ENCODE data around the gene KRT8. TPM values are rescaled to one million over a fixed set of nuclear protein-coding genes. Genes with fewer than 3 reads are reported as not detected.

The KRT8 gene
- total RNA-seq, 1 donor from 2014 or later: 2,570 TPM

GRCh38 chr12:52848661-52849255 is 56.1 kb downstream of the KRT8 start, which contains the start of gene KRT78:
KRT78 (minus strand) TSS chr12:52848994; CDS start chr12:52848930, 64 bp downstream.
- peaks cover 1% of the 10 kb centered on the region for H3K36me3 Mint-ChIP-seq (ENCODE audit: low read depth, unreplicated experiment)
- Histone ChIP-seq H3K4me2 (ENCODE audit: low read length) (no peak within 1 kb of the TSS), H3K4me3 (ENCODE audit: insufficient read depth, low read depth, low read length) (no peak within 1 kb of the TSS), H3K27ac (ENCODE audit: low read depth, low read length) (no peak within 1 kb of the TSS), H3K9me3 (ENCODE audit: insufficient read depth, low read depth, low read length) (no peaks in the 10 kb centered on the region), H3K4me1 (ENCODE audit: insufficient read depth, low read length) (peaks cover 7% of the 10 kb centered on the region), H3K79me2 (ENCODE audit: insufficient read depth, low read length) (no peaks in the 10 kb centered on the region), H3K9ac (ENCODE audit: low read length) (no peak within 1 kb of the TSS), H2AFZ (ENCODE audit: low read depth, low read length) (no peak within 1 kb of the TSS), H4K20me1 (ENCODE audit: insufficient read depth, low read length) (no peaks in the 10 kb centered on the region), H3K27me3 (ENCODE audit: insufficient read depth, low read length) (peaks cover 2% of the 10 kb centered on the region), H3K36me3 (ENCODE audit: insufficient read depth, low read length) (no peaks in the 10 kb centered on the region)
- H3K27ac Mint-ChIP-seq (ENCODE audit: unreplicated experiment): no peak within 1 kb of the TSS
- H3K9me3 Mint-ChIP-seq (ENCODE audit: unreplicated experiment): peaks cover 10% of the 10 kb centered on the region
- no peak within 1 kb of the TSS for H3K4me3 Mint-ChIP-seq (ENCODE audit: unreplicated experiment)
- FAIRE-seq (no peak), DNase-seq (ENCODE audit: low read depth) (no peak)
- H3K27me3 Mint-ChIP-seq (ENCODE audit: low read depth, unreplicated experiment): peaks cover 64% of the 10 kb centered on the region
- no peak for TF ChIP-seq EZH2 (IDR thresholded peaks at IDR 0.05; ENCODE audit: insufficient read depth, low read length)
- TF ChIP-seq, protein P1, sequence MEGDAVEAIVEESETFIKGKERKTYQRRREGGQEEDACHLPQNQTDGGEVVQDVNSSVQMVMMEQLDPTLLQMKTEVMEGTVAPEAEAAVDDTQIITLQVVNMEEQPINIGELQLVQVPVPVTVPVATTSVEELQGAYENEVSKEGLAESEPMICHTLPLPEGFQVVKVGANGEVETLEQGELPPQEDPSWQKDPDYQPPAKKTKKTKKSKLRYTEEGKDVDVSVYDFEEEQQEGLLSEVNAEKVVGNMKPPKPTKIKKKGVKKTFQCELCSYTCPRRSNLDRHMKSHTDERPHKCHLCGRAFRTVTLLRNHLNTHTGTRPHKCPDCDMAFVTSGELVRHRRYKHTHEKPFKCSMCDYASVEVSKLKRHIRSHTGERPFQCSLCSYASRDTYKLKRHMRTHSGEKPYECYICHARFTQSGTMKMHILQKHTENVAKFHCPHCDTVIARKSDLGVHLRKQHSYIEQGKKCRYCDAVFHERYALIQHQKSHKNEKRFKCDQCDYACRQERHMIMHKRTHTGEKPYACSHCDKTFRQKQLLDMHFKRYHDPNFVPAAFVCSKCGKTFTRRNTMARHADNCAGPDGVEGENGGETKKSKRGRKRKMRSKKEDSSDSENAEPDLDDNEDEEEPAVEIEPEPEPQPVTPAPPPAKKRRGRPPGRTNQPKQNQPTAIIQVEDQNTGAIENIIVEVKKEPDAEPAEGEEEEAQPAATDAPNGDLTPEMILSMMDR (IDR thresholded peaks at IDR 0.05; ENCODE audit: insufficient read depth, low read depth, low read length): no peak
- H3K4me1 Mint-ChIP-seq (ENCODE audit: low read depth, unreplicated experiment): no peaks in the 10 kb centered on the region

DNA sequence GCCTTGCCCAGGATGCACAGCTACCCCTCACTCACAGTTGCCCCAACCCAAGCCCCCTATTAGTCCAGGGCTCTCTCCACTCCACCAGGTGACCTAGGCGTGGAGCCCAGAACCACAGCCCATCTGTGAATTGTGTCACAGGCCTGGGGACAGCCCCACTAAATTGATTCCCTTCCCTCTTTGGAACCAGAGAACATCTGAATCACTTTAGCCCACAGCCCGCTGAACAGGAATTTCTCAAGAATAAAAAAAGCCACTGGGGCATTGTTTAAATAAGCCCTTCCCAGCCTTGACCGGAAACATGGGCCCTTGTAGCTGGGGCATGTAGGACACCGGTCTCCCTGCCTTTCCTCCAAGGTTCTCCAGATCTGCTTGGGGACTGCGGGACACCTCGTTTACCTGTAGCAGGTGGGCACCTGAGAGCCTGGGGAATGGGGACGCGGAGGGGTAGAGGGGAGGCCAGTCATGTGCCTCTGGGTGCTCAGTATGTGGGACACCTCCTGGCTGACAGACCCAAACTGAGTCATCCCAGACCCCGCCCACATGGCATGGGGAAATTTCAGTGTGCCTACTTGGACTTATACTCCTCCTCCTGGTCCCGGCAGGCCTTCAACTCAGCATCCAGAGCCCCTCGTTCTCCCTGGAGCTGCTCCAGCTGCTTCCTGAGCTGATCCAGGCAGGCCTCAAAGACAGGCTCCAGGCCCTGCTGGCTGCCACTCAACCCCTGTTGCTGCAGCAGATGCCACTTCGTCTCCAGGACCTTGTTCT is 57.4 kb downstream of the KRT8 start:
- Mint-ChIP-seq H3K4me3 (ENCODE audit: unreplicated experiment) (no peak overlapping the region), H3K9me3 (ENCODE audit: unreplicated experiment) (peaks cover 10% of the 10 kb centered on the region), H3K36me3 (ENCODE audit: low read depth, unreplicated experiment) (peaks cover 1% of the 10 kb centered on the region), H3K4me1 (ENCODE audit: low read depth, unreplicated experiment) (no peaks in the 10 kb centered on the region), H3K27ac (ENCODE audit: unreplicated experiment) (no peak overlapping the region), H3K27me3 (ENCODE audit: low read depth, unreplicated experiment) (peaks cover 60% of the 10 kb centered on the region)
- H3K36me3 ChIP-seq (ENCODE audit: insufficient read depth, low read length): no peaks in the 10 kb centered on the region
- no peak overlapping the region for H3K9ac ChIP-seq (ENCODE audit: low read length)
- no peaks in the 10 kb centered on the region for H3K9me3 ChIP-seq (ENCODE audit: insufficient read depth, low read depth, low read length)
- no peak overlapping the region for H3K4me3 ChIP-seq (ENCODE audit: insufficient read depth, low read depth, low read length)
- peaks cover 7% of the 10 kb centered on the region for H3K4me1 ChIP-seq (ENCODE audit: insufficient read depth, low read length)
- no peaks in the 10 kb centered on the region for H4K20me1 ChIP-seq (ENCODE audit: insufficient read depth, low read length)
- no peak overlapping the region for H3K27ac ChIP-seq (ENCODE audit: low read depth, low read length)
- H3K27me3 ChIP-seq (ENCODE audit: insufficient read depth, low read length): peaks cover 2% of the 10 kb centered on the region
- DNase-seq (ENCODE audit: low read depth): peak; percentile 60
- no peak for TF ChIP-seq EZH2 (IDR thresholded peaks at IDR 0.05; ENCODE audit: insufficient read depth, low read length)
- TF ChIP-seq, protein P1 (IDR thresholded peaks at IDR 0.05; ENCODE audit: insufficient read depth, low read depth, low read length): no peak
- no peak overlapping the region for H3K4me2 ChIP-seq (ENCODE audit: low read length)
- H3K79me2 ChIP-seq (ENCODE audit: insufficient read depth, low read length): no peaks in the 10 kb centered on the region
- no peak overlapping the region for H2AFZ ChIP-seq (ENCODE audit: low read depth, low read length)
- FAIRE-seq: no peak

Other genes with a start within 250 kb of the KRT8 start
- not detected in 2 replicates for gene KRT1, start 224.7 kb downstream of the KRT8 start, total RNA-seq
- gene KRT77, start 201.6 kb downstream of the KRT8 start, total RNA-seq: not detected in 2 replicates
- not detected in 2 replicates for gene KRT76, start 127.7 kb downstream of the KRT8 start, total RNA-seq
- 0.09 and 0.43 TPM in 2 replicates for gene KRT3, start 109.0 kb downstream of the KRT8 start, total RNA-seq
- gene KRT4, start 91.0 kb downstream of the KRT8 start, total RNA-seq: not detected in 2 replicates
- gene KRT79, start 70.8 kb downstream of the KRT8 start, total RNA-seq: 0.50 and 0.82 TPM in 2 replicates
- not detected in 2 replicates for gene KRT78, start 56.1 kb downstream of the KRT8 start, total RNA-seq
- gene KRT18, start 44.0 kb upstream of the KRT8 start, total RNA-seq: 1,741 and 1,989 TPM in 2 replicates
- gene EIF4B, start 101.4 kb upstream of the KRT8 start, total RNA-seq: 231 and 242 TPM in 2 replicates
- 15.4 and 21.1 TPM in 2 replicates for gene TNS2, start 145.0 kb upstream of the KRT8 start, total RNA-seq
- gene SPRYD3, start 174.3 kb upstream of the KRT8 start, total RNA-seq: 21.8 and 22.8 TPM in 2 replicates
- gene IGFBP6, start 192.6 kb upstream of the KRT8 start, total RNA-seq: 20.8 and 26.3 TPM in 2 replicates
- gene SOAT2, start 198.4 kb upstream of the KRT8 start, total RNA-seq: not detected in 2 replicates